ENCODE measurements around the gene NSD1.

DNA sequence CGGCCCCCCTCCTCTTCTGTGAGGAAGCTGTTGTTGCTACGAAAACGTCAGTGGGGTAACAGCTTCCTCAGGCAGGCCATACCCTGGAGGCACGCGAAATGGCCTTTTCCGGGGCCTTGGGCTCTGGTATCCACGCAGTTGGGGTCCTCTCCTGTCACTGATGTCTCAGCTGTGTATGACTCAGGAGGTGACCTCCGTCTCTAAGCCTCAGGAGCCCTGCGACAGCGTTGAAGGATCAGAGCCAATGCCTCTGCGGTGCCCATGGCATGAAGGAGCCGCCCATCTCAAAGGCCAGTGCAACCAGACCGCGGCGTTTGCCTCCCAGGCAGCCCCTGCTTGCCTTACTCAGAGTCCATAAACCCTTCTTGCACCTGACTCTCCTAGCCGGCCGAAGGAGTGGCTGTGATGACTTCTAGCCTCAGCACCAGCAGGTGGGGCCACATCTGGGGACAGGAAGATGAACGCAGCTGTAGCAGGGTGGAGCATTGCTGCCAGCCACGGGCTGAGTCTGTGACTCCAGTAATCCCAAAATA lies 179.1 kb downstream of the NSD1 start:
- TF ChIP-seq, protein P1, sequence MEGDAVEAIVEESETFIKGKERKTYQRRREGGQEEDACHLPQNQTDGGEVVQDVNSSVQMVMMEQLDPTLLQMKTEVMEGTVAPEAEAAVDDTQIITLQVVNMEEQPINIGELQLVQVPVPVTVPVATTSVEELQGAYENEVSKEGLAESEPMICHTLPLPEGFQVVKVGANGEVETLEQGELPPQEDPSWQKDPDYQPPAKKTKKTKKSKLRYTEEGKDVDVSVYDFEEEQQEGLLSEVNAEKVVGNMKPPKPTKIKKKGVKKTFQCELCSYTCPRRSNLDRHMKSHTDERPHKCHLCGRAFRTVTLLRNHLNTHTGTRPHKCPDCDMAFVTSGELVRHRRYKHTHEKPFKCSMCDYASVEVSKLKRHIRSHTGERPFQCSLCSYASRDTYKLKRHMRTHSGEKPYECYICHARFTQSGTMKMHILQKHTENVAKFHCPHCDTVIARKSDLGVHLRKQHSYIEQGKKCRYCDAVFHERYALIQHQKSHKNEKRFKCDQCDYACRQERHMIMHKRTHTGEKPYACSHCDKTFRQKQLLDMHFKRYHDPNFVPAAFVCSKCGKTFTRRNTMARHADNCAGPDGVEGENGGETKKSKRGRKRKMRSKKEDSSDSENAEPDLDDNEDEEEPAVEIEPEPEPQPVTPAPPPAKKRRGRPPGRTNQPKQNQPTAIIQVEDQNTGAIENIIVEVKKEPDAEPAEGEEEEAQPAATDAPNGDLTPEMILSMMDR (IDR thresholded peaks at IDR 0.05), result no peak
- TF ChIP-seq POLR2A (IDR thresholded peaks at IDR 0.05), result no peak
